ENCODE measurements around the gene IMPACT. TPM values are rescaled to one million over a fixed set of nuclear protein-coding genes. Genes with fewer than 3 reads are reported as not detected.

Gene IMPACT
- total and polyA plus RNA-seq, 2 donors (not counting 1 experiment from before 2014, with no cell fraction given): 5.0 to 11.1 TPM

- Mint-ChIP-seq H3K4me1 (peaks cover 3% of the 10 kb centered on the region), H3K9me3 (ENCODE audit: insufficient read depth) (no peaks in the 10 kb centered on the region), H3K27ac (no peak overlapping the region), H3K27me3 (peaks cover 63% of the 10 kb centered on the region), H3K4me3 (no peak overlapping the region)
- TF ChIP-seq CTCF (IDR thresholded peaks at IDR 0.05): no peak
- TF ChIP-seq EZH2 (IDR thresholded peaks at IDR 0.05; ENCODE audit: borderline replicate concordance, insufficient read depth, low read depth, low read length, poor library complexity, severe bottlenecking): no peak
- Histone ChIP-seq H3K27me3 (replicated peaks in 1 of 4; ENCODE audit: control extremely low read depth in 1 of 4, control insufficient read depth in 3 of 4, insufficient read depth in 4 of 4, low read length in 3 of 4) (peaks cover 0 to 12% (median 6%) of the 10 kb centered on the region in 4 experiments), H3K79me2 (ENCODE audit: control insufficient read depth, insufficient read depth, low read length) (no peaks in the 10 kb centered on the region), H3K9me3 (ENCODE audit: control extremely low read depth in 1 of 3, control insufficient read depth in 2 of 3, insufficient read depth in 1 of 3, low read length in 2 of 3) (peaks cover 0 to 3% (median 0%) of the 10 kb centered on the region in 3 donors), H3K4me2 (replicated peaks; ENCODE audit: low read depth, low read length, poor library complexity, severe bottlenecking) (no peak overlapping the region), H2AFZ (ENCODE audit: insufficient read depth, low read depth, low read length, poor library complexity, severe bottlenecking) (no peak overlapping the region), H3K4me1 (ENCODE audit: control insufficient read depth in 2 of 2, insufficient read depth in 2 of 2, low read length in 2 of 2) (peaks cover 5% of the 10 kb centered on the region in 2 donors), H3K36me3 (replicated peaks in 1 of 2; ENCODE audit: control extremely low read depth in 1 of 2, control insufficient read depth in 1 of 2, extremely low read depth in 1 of 2, insufficient read depth in 2 of 2, low read length in 1 of 2) (no peaks in the 10 kb centered on the region), H3K4me3 (ENCODE audit: control extremely low read depth in 1 of 5, extremely low read depth in 1 of 5, insufficient read depth in 1 of 5, low read depth in 2 of 5, low read length in 4 of 5) (no peak overlapping the region), H3K27ac (ENCODE audit: low read length in 2 of 2) (no peak overlapping the region), H3K9ac (ENCODE audit: low read length) (no peak overlapping the region), H4K20me1 (ENCODE audit: control insufficient read depth, insufficient read depth, low read length, poor library complexity, severe bottlenecking) (no peaks in the 10 kb centered on the region)
- no peak for DNase-seq
- POLR2A ChIA-PET: no interaction called here
- intact Hi-C loops (cut with micrococcal nuclease): no loop called here
- ATAC-seq (ENCODE audit: low read depth): no peak
- CTCF ChIA-PET: no interaction called here
- WGBS (ENCODE audit: insufficient coverage): no CpG with 5 or more reads among the region's 5 CpGs
These were observed 23.4 kb upstream of the IMPACT start for GRCh38 chr18:24403076-24403475.

GRCh38 chr18:24404591-24404990, 21.9 kb upstream of the IMPACT start:
- Histone ChIP-seq H4K20me1 (ENCODE audit: control insufficient read depth, insufficient read depth, low read length, poor library complexity, severe bottlenecking) (no peaks in the 10 kb centered on the region), H3K4me2 (replicated peaks; ENCODE audit: low read depth, low read length, poor library complexity, severe bottlenecking) (no peak overlapping the region), H3K9me3 (ENCODE audit: control extremely low read depth in 1 of 3, control insufficient read depth in 2 of 3, insufficient read depth in 1 of 3, low read length in 2 of 3) (no peaks in the 10 kb centered on the region), H3K9ac (ENCODE audit: low read length) (no peak overlapping the region), H2AFZ (ENCODE audit: insufficient read depth, low read depth, low read length, poor library complexity, severe bottlenecking) (no peak overlapping the region), H3K4me3 (ENCODE audit: control extremely low read depth in 1 of 5, extremely low read depth in 1 of 5, insufficient read depth in 1 of 5, low read depth in 2 of 5, low read length in 4 of 5) (no peak overlapping the region), H3K27ac (ENCODE audit: low read length in 2 of 2) (no peak overlapping the region), H3K27me3 (replicated peaks in 1 of 4; ENCODE audit: control extremely low read depth in 1 of 4, control insufficient read depth in 3 of 4, insufficient read depth in 4 of 4, low read length in 3 of 4) (peaks cover 0 to 10% (median 7%) of the 10 kb centered on the region in 4 experiments), H3K4me1 (ENCODE audit: control insufficient read depth in 2 of 2, insufficient read depth in 2 of 2, low read length in 2 of 2) (no peaks in the 10 kb centered on the region), H3K36me3 (replicated peaks in 1 of 2; ENCODE audit: control extremely low read depth in 1 of 2, control insufficient read depth in 1 of 2, extremely low read depth in 1 of 2, insufficient read depth in 2 of 2, low read length in 1 of 2) (no peaks in the 10 kb centered on the region), H3K79me2 (ENCODE audit: control insufficient read depth, insufficient read depth, low read length) (no peaks in the 10 kb centered on the region)
- ATAC-seq (ENCODE audit: low read depth) (no peak), DNase-seq (no peak)
- ChIA-PET POLR2A (no interaction called here), CTCF (no interaction called here)
- intact Hi-C loops (cut with micrococcal nuclease): no loop called here
- H3K4me3 Mint-ChIP-seq: no peak overlapping the region
- H3K4me1 Mint-ChIP-seq: no peaks in the 10 kb centered on the region
- no peaks in the 10 kb centered on the region for H3K9me3 Mint-ChIP-seq (ENCODE audit: insufficient read depth)
- TF ChIP-seq EZH2 (IDR thresholded peaks at IDR 0.05; ENCODE audit: borderline replicate concordance, insufficient read depth, low read depth, low read length, poor library complexity, severe bottlenecking) (no peak), CTCF (IDR thresholded peaks at IDR 0.05) (no peak)
- H3K27ac Mint-ChIP-seq: no peak overlapping the region
- peaks cover 69% of the 10 kb centered on the region for H3K27me3 Mint-ChIP-seq
- no CpG with 5 or more reads among the region's 3 CpGs for WGBS (ENCODE audit: insufficient coverage)
